Mucosa of gallbladder (tissue), 1 donor: ENCODE data around the gene SNAPC1. TPM values are rescaled to one million over a fixed set of nuclear protein-coding genes. Genes with fewer than 3 reads are reported as not detected.
"Not testable (repeated sequence)": the region's sequence is repeated elsewhere in the genome, so short reads cannot be mapped to it uniquely, and the experiment has no call there.

ENCODE experiments used
- DNase-seq: peaks from one replicate; pipeline ENCODE4 v3.0.0-alpha.2; 2020; ENCODE audit warnings: low spot score
- total RNA-seq: library from RNA; stranded (reverse); gene quantifications from one replicate; pipeline ENCODE4 v1.2.1, GENCODE V29; 2021
- donor health status: DM: no; HTN: no; CAD: no.

The SNAPC1 gene
- total RNA-seq, 1 donor from 2014 or later: 5.9 TPM

GRCh38 chr14:61749867-61750266, 12.4 kb upstream of the SNAPC1 start:
- DNase-seq: peak; percentile 47

GRCh38 chr14:61750708-61751474, 11.3 kb upstream of the SNAPC1 start:
- DNase-seq: peak; percentile 93

DNA sequence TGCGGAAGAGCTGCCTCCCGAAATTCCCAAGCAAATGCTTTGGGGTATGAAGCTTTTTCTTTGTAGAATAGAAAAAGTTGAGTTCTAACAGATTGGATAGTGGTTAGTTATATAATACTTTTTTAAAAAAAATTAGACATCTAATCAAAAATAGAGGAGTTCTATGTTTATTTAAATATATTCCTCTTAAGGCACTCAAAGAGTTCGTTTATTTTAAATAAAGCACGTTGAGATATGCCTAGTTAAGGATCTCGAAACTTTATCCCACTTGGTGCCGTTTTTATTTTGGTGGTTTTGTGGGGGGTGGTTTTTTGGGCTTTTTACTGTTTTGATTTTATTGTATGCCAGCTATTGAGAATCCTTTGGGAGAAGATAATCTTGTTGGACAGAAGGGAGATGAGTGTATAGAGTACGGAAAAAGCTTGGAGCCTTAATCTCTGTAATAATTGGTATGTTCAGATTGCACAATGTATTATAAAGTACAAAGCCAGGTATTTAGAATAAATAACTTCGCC, 10.7 kb upstream of the SNAPC1 start:
- DNase-seq: no peak

GRCh38 chr14:61752626-61753025, 9.6 kb upstream of the SNAPC1 start:
- no peak for DNase-seq

DNA sequence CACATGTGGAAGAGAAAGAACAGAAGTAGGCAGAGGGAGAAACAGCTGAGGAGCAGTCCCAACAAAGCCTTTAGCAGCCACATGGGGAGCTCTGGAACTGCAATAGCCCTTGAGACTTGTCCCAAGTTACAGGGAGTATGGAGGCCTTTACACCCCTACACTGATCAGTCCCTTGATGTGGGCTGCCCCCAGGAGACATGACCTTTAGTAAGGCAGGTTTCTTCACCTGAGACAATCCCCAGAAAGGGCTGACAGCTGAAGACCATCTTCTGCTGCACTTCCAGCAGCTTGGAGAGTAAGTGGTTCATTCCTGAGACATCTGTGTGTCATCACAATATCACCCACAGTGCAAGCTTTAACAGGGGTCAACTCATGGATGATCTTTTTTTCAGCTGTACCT, 8.6 kb upstream of the SNAPC1 start:
- DNase-seq: no peak

- DNase-seq: no peak
These were observed 7.4 kb upstream of the SNAPC1 start for GRCh38 chr14:61754627-61755381.

DNA sequence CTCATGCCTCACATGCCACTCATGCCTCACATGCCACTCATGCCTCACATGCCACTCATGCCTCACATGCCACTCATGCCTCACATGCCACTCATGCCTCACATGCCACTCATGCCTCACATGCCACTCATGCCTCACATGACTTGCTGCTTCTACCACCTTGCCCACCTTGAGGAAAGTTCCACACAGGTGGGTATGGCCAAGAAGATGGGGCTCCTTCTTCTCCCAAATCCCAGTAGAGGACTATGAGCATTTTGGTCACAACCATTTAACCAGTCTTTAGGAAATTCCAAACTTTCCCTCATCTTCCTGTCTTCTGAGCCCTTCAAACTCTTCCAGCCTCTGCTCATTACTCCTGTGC, 6.9 kb upstream of the SNAPC1 start:
- DNase-seq: not testable (repeated sequence)

DNA sequence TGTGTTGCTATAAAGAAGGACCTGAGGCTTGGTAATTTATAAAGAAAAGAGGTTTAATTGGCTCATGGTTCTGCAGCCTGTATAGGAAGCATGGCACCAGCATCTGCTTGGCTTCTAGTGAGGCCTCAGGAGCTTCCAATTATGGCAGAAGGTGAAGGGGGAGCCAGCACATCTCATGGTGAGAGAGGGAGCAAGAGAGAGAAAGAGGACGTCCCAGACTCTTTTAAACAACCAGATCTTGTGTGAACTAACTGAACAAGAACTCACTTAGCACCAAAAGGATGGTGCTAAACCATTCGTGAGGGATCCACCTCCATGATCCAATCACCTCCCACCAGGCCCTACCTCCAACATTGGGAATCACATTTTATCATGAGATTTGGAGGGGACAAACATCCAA, 6.1 kb upstream of the SNAPC1 start:
- DNase-seq: no peak

DNA sequence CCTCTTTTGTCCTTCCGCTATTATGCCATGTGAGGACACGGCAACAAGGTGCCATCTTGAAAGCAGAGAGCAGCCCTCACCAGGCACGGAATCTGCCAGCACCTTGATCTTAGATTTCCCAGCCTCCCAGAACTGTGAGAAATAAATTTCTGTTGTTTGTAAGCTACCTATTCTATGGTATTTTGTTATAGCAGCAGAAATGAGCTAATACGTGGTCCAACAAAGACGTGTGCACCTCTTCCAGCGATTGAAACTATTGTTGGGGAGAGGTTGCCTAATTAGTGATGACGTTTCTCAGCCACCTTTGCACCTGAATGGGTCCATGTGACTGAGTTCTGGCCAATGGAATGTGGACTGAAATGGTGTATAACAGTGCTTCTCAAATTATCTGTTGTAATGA, 2.3 kb upstream of the SNAPC1 start:
- no peak for DNase-seq

- no peak for DNase-seq
These were observed 663 bp upstream of the SNAPC1 start for GRCh38 chr14:61761557-61761956.

GRCh38 chr14:61764342-61765122, 2.3 kb downstream of the SNAPC1 start:
- no peak for DNase-seq

DNA sequence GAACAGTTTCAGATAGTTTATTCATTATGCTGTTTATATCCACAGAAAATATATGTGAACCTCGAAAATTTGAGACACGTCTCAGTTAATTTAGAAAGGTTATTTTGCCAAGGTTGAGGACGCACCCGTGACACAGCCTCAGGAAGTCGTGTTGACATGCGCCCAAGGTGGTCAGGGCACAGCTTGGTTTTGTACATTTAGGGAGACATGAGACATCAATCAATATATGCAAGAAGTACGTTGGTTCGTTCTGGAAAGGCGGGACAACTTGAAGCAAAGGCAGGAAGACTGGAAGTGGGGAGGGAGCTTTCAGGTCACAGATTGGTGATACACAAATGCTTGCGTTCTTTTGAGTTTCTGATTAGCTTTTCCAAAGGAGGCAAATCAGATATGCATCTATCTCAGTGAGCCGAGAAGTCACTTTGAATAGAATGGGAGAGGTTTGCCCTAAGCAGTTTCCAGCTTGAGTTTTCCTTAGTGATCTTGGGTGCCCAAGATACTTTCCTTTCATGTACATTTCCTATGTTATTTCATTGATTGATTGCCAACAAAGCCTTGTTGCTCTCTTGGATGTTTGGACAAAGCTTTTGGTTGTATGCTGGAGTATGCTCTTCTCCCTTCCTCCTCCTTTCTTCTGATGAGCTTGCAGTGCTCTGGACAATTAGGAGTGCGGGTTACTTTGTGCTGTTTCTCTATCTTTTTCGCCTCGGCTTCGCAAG, 3.2 kb downstream of the SNAPC1 start:
- DNase-seq: no peak

DNA sequence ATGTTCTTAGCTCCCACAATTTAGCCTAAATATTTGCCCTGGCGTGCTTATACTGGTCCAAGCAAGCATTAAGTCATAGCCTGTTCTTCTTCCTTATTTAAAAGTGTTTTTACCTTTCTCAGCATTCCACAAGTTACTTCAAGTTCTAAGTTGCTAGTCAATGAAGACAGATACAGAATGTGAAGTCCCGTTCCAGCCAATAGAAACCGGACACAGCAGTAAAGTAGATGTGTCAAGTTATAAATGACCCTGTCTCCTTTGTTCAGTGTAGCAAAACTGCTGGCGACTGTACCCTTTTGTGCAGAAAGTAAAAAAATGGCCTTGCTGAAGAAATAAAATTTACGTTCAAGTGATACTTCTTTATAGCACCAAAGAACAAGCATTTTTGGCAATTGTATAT, 3.9 kb downstream of the SNAPC1 start:
- DNase-seq: no peak

DNA sequence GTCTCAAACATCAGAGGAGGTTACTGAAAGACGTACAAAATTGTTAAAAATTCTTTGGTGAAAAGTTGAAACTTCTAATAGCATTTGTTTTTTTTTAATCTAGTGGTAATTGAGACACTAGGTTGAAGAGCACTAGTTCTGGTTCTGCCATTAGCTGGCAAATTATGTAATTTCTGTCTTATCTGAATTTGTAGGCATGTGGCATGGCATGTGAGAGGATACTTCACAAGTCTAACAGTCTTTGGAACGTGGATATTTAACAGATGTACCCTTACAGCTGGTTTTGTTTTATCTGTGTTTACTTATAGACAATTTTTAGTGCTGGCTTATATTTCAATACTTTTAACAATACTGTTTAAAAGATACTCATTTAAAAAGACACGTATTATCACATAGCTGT, 6.0 kb downstream of the SNAPC1 start:
- DNase-seq: no peak

- no peak for DNase-seq
These were observed 7.7 kb downstream of the SNAPC1 start for GRCh38 chr14:61769893-61770292.

- no peak for DNase-seq
These were observed 12.6 kb downstream of the SNAPC1 start for GRCh38 chr14:61774861-61775260.

DNA sequence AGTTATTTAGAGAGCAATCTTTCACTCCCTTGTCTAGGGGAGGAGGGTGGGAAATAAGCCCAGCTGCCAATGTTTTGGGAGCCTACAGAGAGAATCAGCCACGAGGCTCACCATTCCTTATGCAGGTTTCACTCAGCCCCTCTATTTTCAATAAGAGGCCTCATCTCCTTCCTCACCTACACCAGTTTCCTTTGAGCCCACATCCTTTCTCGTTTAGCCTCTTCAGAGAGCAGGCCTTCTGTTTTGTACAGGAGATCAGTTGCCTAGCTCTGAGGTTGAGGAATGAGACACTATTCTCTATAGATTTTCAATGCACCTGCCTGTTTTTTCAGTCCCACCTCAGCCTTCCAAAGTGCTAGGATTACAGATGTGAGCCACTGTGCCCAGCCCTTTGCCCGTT, 17.9 kb downstream of the SNAPC1 start:
- no peak for DNase-seq

GRCh38 chr14:61797309-61797708, 35.1 kb downstream of the SNAPC1 start:
- no peak for DNase-seq

DNA sequence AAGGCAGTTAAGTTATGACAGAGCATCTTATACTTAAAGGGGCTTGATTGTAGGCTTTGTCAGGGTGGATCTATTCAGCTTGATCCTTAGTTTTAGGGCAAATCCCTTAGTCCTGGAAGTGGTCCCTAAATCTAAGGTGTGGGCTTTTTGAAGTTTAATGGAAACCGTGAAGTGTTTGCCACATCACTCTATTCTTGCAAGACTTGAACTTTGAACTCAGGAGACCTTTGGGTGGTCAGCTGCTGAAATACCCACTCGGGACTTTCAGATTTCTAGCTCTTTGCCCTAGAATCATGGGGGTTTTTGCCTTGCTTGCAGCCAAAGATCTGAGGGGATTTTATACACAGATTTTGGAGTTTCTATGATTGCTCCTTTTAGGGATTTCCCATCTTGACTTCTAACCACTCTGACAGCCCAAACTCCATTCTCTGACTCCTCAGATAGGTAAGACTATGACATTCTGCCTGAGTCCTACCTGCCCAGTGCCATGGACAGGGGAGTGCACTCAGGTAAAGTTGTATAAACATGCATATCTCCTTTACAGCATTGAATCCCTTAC, 39.9 kb downstream of the SNAPC1 start:
- DNase-seq: no peak

GRCh38 chr14:61803755-61804154, 41.5 kb downstream of the SNAPC1 start:
- DNase-seq: no peak

- DNase-seq: no peak
These were observed 43.2 kb downstream of the SNAPC1 start for GRCh38 chr14:61805451-61805850.
